Peyer's patch (tissue), 4 donors: ENCODE measurements around the gene ZNF516. TPM values are rescaled to one million over a fixed set of nuclear protein-coding genes. Genes with fewer than 3 reads are reported as not detected.

ENCODE experiments used
- DNase-seq, 3 donors: peaks; one replicate each; pipeline ENCODE4 v3.0.0-alpha.2; 2017 to 2019
- H3K27ac ChIP-seq, 4 donors: fragments of 200-600 bp; sonication (generic); one replicate each; pipeline ENCODE4 v1.5.1; 2016 to 2019
- H3K27me3 ChIP-seq, 2 donors: fragments of 200-600 bp; sonication (generic); one replicate each; pipeline ENCODE4 v1.5.1; 2019
- H3K36me3 ChIP-seq, 3 donors: fragments of 200-600 bp; sonication (generic); one replicate each; pipeline ENCODE4 v1.5.1; 2016 to 2019
- H3K4me1 ChIP-seq, 4 donors: fragments of 200-600 bp; sonication (generic); one replicate each; pipeline ENCODE4 v1.5.1; 2016 to 2019
- H3K4me3 ChIP-seq, 4 donors: fragments of 200-600 bp; sonication (generic); 1 replicate in 3 of 4; 2 replicates in 1 of 4; pipeline ENCODE4 v1.5.1; 2016 to 2019; ENCODE audit warnings: mild to moderate bottlenecking in 1 of 4
- H3K9me3 ChIP-seq, 4 donors: fragments of 200-600 bp; sonication (generic); one replicate each; pipeline ENCODE4 v1.5.1; 2016 to 2019; ENCODE audit warnings: mild to moderate bottlenecking in 1 of 4
- POLR2A ChIP-seq, 2 donors: fragments of 450-650 bp; IDR thresholded peaks; one replicate each; pipeline ENCODE4 v1.5.1; 2017; ENCODE audit warnings: antibody characterized with exemption in 2 of 2, mild to moderate bottlenecking in 2 of 2, moderate library complexity in 2 of 2
- total RNA-seq, 4 donors: library from RNA; depleted of rRNA; stranded (reverse); fragments of >200 nt; gene quantifications; one replicate each; pipeline ENCODE4 v1.1.0, GENCODE V29; 2016
- TF ChIP-seq, protein P1 (sequence below), 6 experiments: fragments of 450-650 bp in 4 of 6; fragments of 200-600 bp in 2 of 6; sonication (generic) in 1 of 6; IDR thresholded peaks; one replicate each; pipeline ENCODE4 v1.5.1; 2017 to 2019; ENCODE audit warnings: antibody characterized with exemption in 6 of 6, mild to moderate bottlenecking in 3 of 6, moderate library complexity in 1 of 6

The ZNF516 gene
- total RNA-seq, 4 donors from 2014 or later = 19.8 to 39.6 (median 25.7) TPM

DNA sequence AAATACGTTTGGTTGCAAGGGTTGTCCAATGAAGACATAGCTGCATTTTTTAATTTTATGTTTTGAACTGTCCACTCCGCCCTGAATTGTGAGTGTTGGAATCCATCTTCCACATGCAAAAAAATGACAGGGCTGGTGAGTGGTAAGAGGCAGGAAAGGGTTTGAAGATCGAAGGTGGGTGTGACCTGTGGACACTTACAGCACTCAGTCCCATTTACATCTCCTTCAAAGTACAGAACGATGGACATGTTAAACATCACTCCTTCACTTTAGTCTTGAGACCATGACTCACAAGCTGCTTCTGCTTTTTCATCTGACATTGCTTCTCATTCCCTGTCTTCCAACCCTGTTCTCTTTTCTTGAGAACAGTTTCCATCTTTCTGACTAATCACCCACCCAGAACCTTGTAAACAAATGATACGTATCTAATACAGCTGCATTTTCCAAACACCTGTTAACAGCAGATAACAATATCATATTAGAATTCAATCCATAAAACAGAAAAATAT lies 179.3 kb downstream of the ZNF516 start:
- H3K27me3 ChIP-seq = no peaks in the 10 kb centered on the region
- no peaks in the 10 kb centered on the region for H3K9me3 ChIP-seq

DNA sequence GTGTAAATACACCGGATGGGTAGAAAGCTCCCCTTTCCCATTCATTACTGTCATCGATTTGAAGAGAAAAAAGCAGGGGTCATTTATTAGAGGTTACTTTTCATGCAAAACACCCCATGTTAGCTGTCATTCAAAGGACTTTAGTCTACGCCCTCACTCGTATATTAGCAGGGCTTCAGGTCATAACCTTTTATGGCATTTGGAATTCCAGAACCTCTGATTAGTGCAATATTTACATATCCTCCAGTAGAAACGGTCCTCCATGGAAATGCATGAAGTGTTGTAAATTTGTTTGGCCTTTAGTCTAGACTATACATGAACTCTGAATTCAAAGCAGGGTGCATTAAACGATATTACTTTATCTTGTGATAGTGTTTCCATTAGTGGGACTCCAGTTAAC lies 180.5 kb downstream of the ZNF516 start:
- DNase-seq = no peak
- Histone ChIP-seq H3K4me1 (no peaks in the 10 kb centered on the region), H3K27ac (no peak overlapping the region), H3K9me3 (no peaks in the 10 kb centered on the region), H3K4me3 (no peak overlapping the region), H3K27me3 (no peaks in the 10 kb centered on the region), H3K36me3 (no peaks in the 10 kb centered on the region)
- no peak for TF ChIP-seq POLR2A (IDR thresholded peaks at IDR 0.05)
- TF ChIP-seq, protein P1, sequence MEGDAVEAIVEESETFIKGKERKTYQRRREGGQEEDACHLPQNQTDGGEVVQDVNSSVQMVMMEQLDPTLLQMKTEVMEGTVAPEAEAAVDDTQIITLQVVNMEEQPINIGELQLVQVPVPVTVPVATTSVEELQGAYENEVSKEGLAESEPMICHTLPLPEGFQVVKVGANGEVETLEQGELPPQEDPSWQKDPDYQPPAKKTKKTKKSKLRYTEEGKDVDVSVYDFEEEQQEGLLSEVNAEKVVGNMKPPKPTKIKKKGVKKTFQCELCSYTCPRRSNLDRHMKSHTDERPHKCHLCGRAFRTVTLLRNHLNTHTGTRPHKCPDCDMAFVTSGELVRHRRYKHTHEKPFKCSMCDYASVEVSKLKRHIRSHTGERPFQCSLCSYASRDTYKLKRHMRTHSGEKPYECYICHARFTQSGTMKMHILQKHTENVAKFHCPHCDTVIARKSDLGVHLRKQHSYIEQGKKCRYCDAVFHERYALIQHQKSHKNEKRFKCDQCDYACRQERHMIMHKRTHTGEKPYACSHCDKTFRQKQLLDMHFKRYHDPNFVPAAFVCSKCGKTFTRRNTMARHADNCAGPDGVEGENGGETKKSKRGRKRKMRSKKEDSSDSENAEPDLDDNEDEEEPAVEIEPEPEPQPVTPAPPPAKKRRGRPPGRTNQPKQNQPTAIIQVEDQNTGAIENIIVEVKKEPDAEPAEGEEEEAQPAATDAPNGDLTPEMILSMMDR (IDR thresholded peaks at IDR 0.05) = no peak

More for the DNA sequence above, 179.3 kb downstream of the ZNF516 start:
- Histone ChIP-seq H3K27ac (no peak overlapping the region), H3K4me3 (no peak overlapping the region), H3K36me3 (no peaks in the 10 kb centered on the region), H3K4me1 (no peaks in the 10 kb centered on the region)
- DNase-seq = no peak
- no peak for TF ChIP-seq POLR2A (IDR thresholded peaks at IDR 0.05)
- TF ChIP-seq, protein P1 (IDR thresholded peaks at IDR 0.05) = no peak

DNA sequence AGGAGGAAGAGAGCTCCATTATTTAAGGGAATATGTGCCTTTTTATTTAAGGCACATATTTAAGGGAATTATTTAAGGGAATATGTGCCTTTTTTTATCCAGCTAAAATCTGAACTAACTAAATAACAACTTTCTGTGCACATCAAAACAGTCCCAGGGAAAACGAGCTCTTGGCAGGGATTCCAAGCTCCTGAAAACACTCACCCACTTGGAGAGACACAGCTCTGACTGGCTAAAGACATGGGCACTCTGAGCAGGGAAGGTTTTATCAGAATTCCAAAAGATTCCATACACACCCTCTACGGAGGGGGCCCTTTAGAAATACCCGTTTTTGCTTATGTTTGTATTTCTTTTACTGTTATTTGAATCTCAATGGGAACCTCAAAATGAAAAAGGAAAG lies 181.0 kb downstream of the ZNF516 start:
- Histone ChIP-seq H3K36me3 (no peaks in the 10 kb centered on the region), H3K4me3 (no peak overlapping the region), H3K9me3 (no peaks in the 10 kb centered on the region), H3K27ac (no peak overlapping the region), H3K27me3 (no peaks in the 10 kb centered on the region), H3K4me1 (no peaks in the 10 kb centered on the region)
- DNase-seq = no peak
- TF ChIP-seq, protein P1 (IDR thresholded peaks at IDR 0.05) = no peak
- TF ChIP-seq POLR2A (IDR thresholded peaks at IDR 0.05) = no peak
